Stimulated activated memory B cell treated with anti-CD40 and anti-IgM and Interleukin-4, amounts not matched to agents 10 μg/mL and 1 μg/mL and 100 μg/mL, for 72 hours (primary cell): ENCODE measurements around the gene TRIM56.
A peak's percentile ranks its signal among the peaks of the same experiment; 100 is the strongest.
"Not testable (repeated sequence)": the region's sequence is repeated elsewhere in the genome, so short reads cannot be mapped to it uniquely, and the experiment has no call there.

Experiments used
- ATAC-seq: fragments of 150-1000 bp; cut with Tn5 transposase; 2 replicates; pipeline ENCODE4 v1.10.0; 2021
- H3K27ac Mint-ChIP-seq: one replicate; pipeline ENCODE4 v1.8.0; 2022; ENCODE audit warnings: mild to moderate bottlenecking, mixed read lengths
- H3K27me3 Mint-ChIP-seq: one replicate; pipeline ENCODE4 v1.8.0; 2022; ENCODE audit warnings: mixed read lengths
- H3K36me3 Mint-ChIP-seq: one replicate; pipeline ENCODE4 v1.8.0; 2022; ENCODE audit warnings: mixed read lengths
- H3K4me1 Mint-ChIP-seq: one replicate; pipeline ENCODE4 v1.8.0; 2022; ENCODE audit warnings: mixed read lengths
- H3K4me3 Mint-ChIP-seq: one replicate; pipeline ENCODE4 v1.8.0; 2022; ENCODE audit warnings: mild to moderate bottlenecking, moderate library complexity, mixed read lengths
- H3K9me3 Mint-ChIP-seq: one replicate; pipeline ENCODE4 v1.8.0; 2022; ENCODE audit warnings: mixed read lengths

TRIM56 gene

GRCh38 chr7:101116898-101117297 lies 31.6 kb downstream of the TRIM56 start:
- Mint-ChIP-seq H3K27ac (no peak overlapping the region), H3K9me3 (no peaks in the 10 kb centered on the region), H3K4me3 (no peak overlapping the region), H3K36me3 (no peaks in the 10 kb centered on the region), H3K27me3 (peaks cover 55% of the 10 kb centered on the region), H3K4me1 (peaks cover 3% of the 10 kb centered on the region)
- ATAC-seq, result no peak

- no peak overlapping the region for H3K4me3 Mint-ChIP-seq
- no peaks in the 10 kb centered on the region for H3K36me3 Mint-ChIP-seq
- no peaks in the 10 kb centered on the region for H3K9me3 Mint-ChIP-seq
- peaks cover 12% of the 10 kb centered on the region for H3K4me1 Mint-ChIP-seq
- H3K27me3 Mint-ChIP-seq, result peaks cover 61% of the 10 kb centered on the region
- ATAC-seq, result no peak
- no peak overlapping the region for H3K27ac Mint-ChIP-seq
These were observed 33.6 kb downstream of the TRIM56 start for GRCh38 chr7:101118856-101119255.

DNA sequence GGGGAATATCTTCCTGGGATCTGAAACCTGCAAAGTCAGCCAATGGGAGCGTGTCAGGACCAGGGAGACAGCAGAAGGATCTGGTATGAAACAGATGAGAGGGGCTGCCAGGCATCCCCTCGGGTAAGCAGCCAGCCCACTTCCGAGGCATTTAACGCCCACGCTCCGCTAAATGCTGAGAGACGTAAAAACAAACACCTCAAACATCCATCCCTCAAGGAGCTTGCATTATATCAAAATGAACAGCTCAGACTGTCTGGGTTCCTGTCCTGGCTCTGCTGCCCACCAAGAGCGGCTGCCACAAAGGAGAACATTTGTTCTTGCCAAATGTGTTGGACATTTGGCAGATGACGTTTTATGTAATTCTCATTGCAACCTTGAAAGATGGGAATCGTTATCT lies 34.6 kb downstream of the TRIM56 start:
- no peak for ATAC-seq
- Mint-ChIP-seq H3K4me1 (peaks cover 19% of the 10 kb centered on the region), H3K36me3 (no peaks in the 10 kb centered on the region), H3K9me3 (no peaks in the 10 kb centered on the region), H3K4me3 (no peak overlapping the region), H3K27ac (no peak overlapping the region), H3K27me3 (peaks cover 69% of the 10 kb centered on the region)

DNA sequence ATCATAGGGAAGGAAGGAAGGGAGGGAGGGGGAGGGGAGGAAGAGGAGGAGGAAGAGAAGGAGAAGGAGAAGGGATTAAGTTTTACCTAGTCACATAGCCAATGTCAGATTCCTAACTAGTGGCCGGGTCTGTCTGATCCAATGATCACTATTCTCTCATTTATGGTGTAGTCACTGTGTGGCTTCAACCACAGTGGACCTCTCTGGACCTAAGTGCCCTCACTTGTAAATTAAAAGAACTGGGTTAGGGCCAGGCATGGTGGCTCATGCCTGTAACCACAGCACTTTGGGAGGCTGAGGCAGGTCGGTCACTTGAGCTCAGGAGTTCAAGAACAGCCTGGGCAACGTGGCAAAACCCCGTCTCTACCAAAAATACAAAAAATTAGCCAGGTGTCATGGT lies 35.0 kb downstream of the TRIM56 start:
- Mint-ChIP-seq H3K27me3 (peaks cover 73% of the 10 kb centered on the region), H3K4me3 (no peak overlapping the region), H3K4me1 (peaks cover 23% of the 10 kb centered on the region), H3K36me3 (no peaks in the 10 kb centered on the region), H3K27ac (no peak overlapping the region), H3K9me3 (no peaks in the 10 kb centered on the region)
- ATAC-seq, result no peak

- Mint-ChIP-seq H3K27ac (peak overlapping the region; percentile 81), H3K27me3 (peaks cover 80% of the 10 kb centered on the region), H3K4me1 (peaks cover 31% of the 10 kb centered on the region), H3K4me3 (peak overlapping the region; percentile 74)
- not testable (repeated sequence) for H3K36me3 Mint-ChIP-seq, H3K9me3 Mint-ChIP-seq, ATAC-seq
These were observed 36.3 kb downstream of the TRIM56 start for GRCh38 chr7:101121631-101121990.

DNA sequence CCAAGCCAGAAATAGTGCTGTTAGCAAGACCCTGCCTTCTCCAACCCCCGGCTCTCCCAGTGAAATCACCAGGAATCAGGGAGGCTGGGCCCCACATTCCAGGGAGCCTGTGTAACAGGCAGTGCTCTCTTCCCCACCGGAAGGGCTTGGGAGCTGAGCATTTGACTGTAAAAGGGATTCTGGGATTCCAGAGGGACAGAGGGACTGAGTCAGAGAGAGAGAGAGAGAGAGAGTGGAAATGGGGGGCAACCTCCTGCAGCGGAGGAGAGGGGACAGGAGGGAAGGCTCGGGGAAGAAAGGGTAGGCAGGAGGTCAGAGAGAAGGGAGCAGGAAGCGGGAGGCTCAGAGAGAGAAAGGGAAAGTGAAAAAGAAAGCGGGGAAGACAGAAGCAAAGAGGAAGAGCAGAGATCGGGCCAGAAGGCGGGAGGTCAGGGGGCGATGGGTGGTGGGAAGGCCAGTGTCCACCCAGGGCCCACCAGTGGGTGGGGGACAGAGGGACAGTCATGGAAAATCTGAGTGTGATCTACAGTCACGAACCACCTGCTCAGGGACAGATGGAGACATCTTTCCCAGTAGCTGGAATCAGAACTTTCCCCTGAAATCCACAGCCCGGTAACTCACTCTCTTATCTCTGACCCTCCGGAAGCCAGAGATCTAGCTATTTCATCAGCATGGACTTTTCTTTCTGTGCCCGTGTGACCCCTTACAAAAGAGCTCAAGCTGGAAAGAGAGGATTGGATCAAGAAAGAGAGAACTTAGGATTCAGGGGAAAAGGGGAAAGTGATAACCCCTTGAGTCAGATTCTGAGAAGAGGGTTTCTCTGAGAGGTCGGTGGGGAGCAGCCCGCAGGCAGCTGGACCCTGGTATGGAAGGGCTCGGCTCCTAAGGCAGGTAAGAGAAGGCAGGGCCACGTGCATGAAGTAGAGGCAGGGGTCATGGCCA lies 37.0 kb downstream of the TRIM56 start:
- Mint-ChIP-seq H3K27me3 (peaks cover 80% of the 10 kb centered on the region), H3K27ac (peak overlapping the region; percentile 81)
- no peak for ATAC-seq

DNA sequence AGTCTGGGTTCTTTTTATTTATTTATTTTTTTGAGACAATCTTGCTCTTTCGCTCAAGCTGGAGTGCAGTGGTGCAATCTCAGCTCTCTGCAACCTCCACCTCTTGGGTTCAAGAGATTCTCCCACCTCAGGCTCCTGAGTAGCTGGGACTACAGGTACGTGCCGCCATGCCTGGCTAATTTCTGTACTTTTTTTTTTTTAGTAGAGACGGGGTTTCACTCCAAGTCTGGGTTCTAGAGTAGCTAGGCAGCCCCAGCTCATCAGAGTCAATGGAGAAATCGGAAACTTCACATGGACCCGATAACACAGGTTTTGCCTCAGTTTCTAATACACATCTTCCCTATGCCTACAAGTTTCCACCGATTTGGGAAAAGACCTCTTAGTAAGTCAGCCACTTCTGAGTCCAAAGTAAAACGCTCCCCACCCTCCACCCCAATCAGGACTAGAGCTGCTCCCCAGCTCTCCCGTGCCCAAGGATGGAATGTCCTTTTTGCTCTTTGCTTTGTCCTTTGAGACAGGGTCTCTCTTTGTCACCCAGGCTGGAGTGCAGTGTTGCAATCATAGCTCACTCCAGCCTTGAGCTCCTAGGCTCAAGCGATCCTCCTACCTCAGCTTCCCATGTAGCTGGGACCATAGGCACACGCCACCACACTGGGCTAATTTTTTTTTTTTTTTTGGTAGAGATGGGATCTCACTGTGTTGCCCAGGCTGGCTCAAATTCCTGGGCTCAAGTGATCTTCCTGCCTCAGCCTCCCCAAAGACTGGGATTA lies 37.8 kb downstream of the TRIM56 start:
- no peak for ATAC-seq
- H3K9me3 Mint-ChIP-seq, result no peaks in the 10 kb centered on the region
- H3K4me3 Mint-ChIP-seq, result no peak overlapping the region
- H3K27me3 Mint-ChIP-seq, result peaks cover 85% of the 10 kb centered on the region
- peaks cover 45% of the 10 kb centered on the region for H3K4me1 Mint-ChIP-seq
- no peak overlapping the region for H3K27ac Mint-ChIP-seq
- H3K36me3 Mint-ChIP-seq, result no peaks in the 10 kb centered on the region

More for the DNA sequence above, 37.0 kb downstream of the TRIM56 start:
- Mint-ChIP-seq H3K9me3 (no peaks in the 10 kb centered on the region), H3K36me3 (no peaks in the 10 kb centered on the region), H3K4me3 (peak overlapping the region; percentile 74), H3K4me1 (peaks cover 38% of the 10 kb centered on the region)

- H3K36me3 Mint-ChIP-seq, result no peaks in the 10 kb centered on the region
- ATAC-seq, result no peak
- no peaks in the 10 kb centered on the region for H3K9me3 Mint-ChIP-seq
- H3K27ac Mint-ChIP-seq, result no peak overlapping the region
- peaks cover 85% of the 10 kb centered on the region for H3K27me3 Mint-ChIP-seq
- H3K4me3 Mint-ChIP-seq, result no peak overlapping the region
- H3K4me1 Mint-ChIP-seq, result peaks cover 45% of the 10 kb centered on the region
These were observed 38.4 kb downstream of the TRIM56 start for GRCh38 chr7:101123703-101124068.

- no peak overlapping the region for H3K27ac Mint-ChIP-seq
- no peaks in the 10 kb centered on the region for H3K9me3 Mint-ChIP-seq
- H3K4me1 Mint-ChIP-seq, result peaks cover 45% of the 10 kb centered on the region
- ATAC-seq, result no peak
- H3K36me3 Mint-ChIP-seq, result no peaks in the 10 kb centered on the region
- H3K4me3 Mint-ChIP-seq, result no peak overlapping the region
- H3K27me3 Mint-ChIP-seq, result peaks cover 83% of the 10 kb centered on the region
These were observed 39.2 kb downstream of the TRIM56 start for GRCh38 chr7:101124376-101125056.

DNA sequence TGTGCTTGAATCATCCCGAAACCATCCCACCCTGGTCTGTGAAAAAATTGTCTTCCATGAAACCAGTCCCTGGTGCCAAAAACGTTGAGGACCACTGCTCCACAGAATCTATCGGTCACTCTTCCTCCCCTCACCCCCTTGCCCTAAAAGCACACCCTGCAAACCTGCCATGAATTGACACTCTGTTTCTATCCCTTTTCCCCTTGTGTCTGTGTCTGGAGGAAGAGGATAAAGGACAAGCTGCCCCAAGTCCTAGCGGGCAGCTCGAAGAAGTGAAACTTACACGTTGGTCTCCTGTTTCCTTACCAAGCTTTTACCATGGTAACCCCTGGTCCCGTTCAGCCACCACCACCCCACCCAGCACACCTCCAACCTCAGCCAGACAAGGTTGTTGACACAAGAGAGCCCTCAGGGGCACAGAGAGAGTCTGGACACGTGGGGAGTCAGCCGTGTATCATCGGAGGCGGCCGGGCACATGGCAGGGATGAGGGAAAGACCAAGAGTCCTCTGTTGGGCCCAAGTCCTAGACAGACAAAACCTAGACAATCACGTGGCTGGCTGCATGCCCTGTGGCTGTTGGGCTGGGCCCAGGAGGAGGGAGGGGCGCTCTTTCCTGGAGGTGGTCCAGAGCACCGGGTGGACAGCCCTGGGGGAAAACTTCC lies 40.8 kb downstream of the TRIM56 start:
- Mint-ChIP-seq H3K4me1 (peaks cover 45% of the 10 kb centered on the region), H3K36me3 (no peaks in the 10 kb centered on the region), H3K4me3 (peak overlapping the region; percentile 22), H3K27me3 (peaks cover 78% of the 10 kb centered on the region), H3K9me3 (no peaks in the 10 kb centered on the region), H3K27ac (peak overlapping the region; percentile 36)
- ATAC-seq, result peak; percentile 78

DNA sequence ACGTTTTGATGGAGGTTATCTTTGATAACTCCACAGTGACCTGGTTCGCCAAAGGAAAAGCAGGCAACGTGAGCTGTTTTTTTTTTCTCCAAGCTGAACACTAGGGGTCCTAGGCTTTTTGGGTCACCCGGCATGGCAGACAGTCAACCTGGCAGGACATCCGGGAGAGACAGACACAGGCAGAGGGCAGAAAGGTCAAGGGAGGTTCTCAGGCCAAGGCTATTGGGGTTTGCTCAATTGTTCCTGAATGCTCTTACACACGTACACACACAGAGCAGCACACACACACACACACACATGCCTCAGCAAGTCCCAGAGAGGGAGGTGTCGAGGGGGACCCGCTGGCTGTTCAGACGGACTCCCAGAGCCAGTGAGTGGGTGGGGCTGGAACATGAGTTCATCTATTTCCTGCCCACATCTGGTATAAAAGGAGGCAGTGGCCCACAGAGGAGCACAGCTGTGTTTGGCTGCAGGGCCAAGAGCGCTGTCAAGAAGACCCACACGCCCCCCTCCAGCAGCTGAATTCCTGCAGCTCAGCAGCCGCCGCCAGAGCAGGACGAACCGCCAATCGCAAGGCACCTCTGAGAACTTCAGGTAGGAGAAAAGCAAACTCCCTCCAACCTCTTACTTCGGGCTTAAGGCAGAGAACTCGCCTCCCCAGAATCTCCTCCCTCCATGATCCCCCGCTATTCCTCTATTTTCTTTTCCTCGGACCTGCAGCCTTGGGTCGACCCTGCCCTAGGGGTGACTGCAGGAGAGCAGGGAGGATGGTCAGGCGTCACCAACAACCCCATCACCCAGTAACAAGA lies 41.6 kb downstream of the TRIM56 start, which contains the start of gene SERPINE1:
Gene SERPINE1 (plus strand): TSS at position 454 of the 809 bp plus-strand sequence. CDS start 1,290 bp downstream, outside the sequence.
- Mint-ChIP-seq H3K9me3 (no peaks in the 10 kb centered on the region), H3K36me3 (no peaks in the 10 kb centered on the region)

GRCh38 chr7:101127460-101128039 lies 42.3 kb downstream of the TRIM56 start:
- Mint-ChIP-seq H3K4me3 (no peak overlapping the region), H3K4me1 (peaks cover 36% of the 10 kb centered on the region), H3K9me3 (no peaks in the 10 kb centered on the region), H3K36me3 (no peaks in the 10 kb centered on the region), H3K27me3 (peaks cover 76% of the 10 kb centered on the region), H3K27ac (no peak overlapping the region)
- no peak for ATAC-seq

More for the DNA sequence above, 41.6 kb downstream of the TRIM56 start, which contains the start of gene SERPINE1:
- H3K27ac Mint-ChIP-seq, result peak within 1 kb of the TSS; percentile 36
- H3K27me3 Mint-ChIP-seq, result peaks cover 76% of the 10 kb centered on the region
- peaks cover 43% of the 10 kb centered on the region for H3K4me1 Mint-ChIP-seq
- peak; percentile 68 for ATAC-seq
- H3K4me3 Mint-ChIP-seq, result peak within 1 kb of the TSS; percentile 47

DNA sequence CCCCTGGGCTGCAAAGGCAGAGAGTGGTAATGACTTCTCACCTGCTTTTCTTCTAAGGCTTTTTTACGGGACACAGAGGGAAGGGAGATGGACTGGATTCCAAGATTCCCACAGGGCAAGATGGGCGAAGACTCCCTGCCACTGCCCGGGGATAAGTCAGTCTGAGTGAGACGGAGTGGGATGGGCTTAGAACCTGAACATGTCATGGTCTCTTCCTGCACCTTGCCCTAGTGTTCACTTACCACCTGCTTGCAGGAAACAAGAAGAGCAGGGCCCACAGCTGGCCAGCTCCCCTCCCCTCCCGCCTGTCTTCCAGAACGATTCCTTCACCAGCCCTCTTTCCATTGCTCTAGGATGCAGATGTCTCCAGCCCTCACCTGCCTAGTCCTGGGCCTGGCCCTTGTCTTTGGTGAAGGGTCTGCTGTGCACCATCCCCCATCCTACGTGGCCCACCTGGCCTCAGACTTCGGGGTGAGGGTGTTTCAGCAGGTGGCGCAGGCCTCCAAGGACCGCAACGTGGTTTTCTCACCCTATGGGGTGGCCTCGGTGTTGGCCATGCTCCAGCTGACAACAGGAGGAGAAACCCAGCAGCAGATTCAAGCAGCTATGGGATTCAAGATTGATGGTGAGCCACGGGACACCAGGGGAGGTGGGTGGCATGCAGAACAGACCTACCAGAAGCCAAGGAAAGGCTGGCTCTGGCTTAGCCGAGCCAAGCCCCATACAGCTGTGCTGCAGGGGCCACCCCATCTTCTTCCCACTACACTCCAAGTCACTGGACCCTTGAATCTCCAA lies 43.0 kb downstream of the TRIM56 start:
- Mint-ChIP-seq H3K4me3 (no peak overlapping the region), H3K27ac (no peak overlapping the region), H3K27me3 (peaks cover 73% of the 10 kb centered on the region), H3K4me1 (peaks cover 33% of the 10 kb centered on the region), H3K36me3 (no peaks in the 10 kb centered on the region), H3K9me3 (no peaks in the 10 kb centered on the region)
- ATAC-seq, result no peak
